Measurements from ENCODE around the gene THSD7A. TPM values are rescaled to one million over a fixed set of nuclear protein-coding genes. Genes with fewer than 3 reads are reported as not detected.

Gene THSD7A
- total RNA-seq, 1 experiment from 2014 or later: not detected

DNA sequence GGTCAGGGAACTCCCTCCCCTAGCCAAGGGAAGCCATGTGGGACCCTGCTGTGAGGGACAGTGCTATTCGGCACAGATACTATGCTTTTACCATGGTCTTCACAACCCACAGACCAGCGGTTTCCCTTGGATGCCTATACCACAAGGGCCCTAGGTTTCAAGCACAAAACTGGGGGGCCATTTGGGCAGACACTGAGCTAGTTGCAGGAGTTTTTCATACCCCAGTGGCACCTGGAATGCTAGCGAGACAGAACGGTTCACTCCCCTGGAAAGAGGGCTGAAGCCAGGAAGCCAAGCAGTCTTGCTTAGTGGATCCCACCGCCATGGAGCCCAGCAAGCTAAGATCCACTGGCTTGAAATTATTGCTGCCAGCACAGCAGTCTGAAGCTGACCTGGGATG, 156.8 kb downstream of the THSD7A start:
- H3K4me2 ChIP-seq (ENCODE audit: low read depth, low read length, poor library complexity, severe bottlenecking): no peak overlapping the region
- H3K9me2 ChIP-seq (replicated peaks; ENCODE audit: insufficient read depth, low read length): no peaks in the 10 kb centered on the region
- no peaks in the 10 kb centered on the region for H3K4me1 ChIP-seq (ENCODE audit: low read length)
- H3K27me3 ChIP-seq (ENCODE audit: low read length): no peaks in the 10 kb centered on the region
- H2AFZ ChIP-seq (ENCODE audit: low read length): no peak overlapping the region
- no peaks in the 10 kb centered on the region for H3K9me3 ChIP-seq (ENCODE audit: low read length)
- H3K4me3 ChIP-seq (ENCODE audit: low read length): no peak overlapping the region
- no peak overlapping the region for H3K27ac ChIP-seq (ENCODE audit: low read length)
- H3K79me2 ChIP-seq (ENCODE audit: low read length): no peaks in the 10 kb centered on the region
- H3K9ac ChIP-seq (ENCODE audit: low read length): no peak overlapping the region
- H3K36me3 ChIP-seq (ENCODE audit: insufficient read depth, low read length): no peaks in the 10 kb centered on the region
- H4K20me1 ChIP-seq (ENCODE audit: insufficient read depth, low read depth, low read length): no peaks in the 10 kb centered on the region
- DNase-seq: no peak

DNA sequence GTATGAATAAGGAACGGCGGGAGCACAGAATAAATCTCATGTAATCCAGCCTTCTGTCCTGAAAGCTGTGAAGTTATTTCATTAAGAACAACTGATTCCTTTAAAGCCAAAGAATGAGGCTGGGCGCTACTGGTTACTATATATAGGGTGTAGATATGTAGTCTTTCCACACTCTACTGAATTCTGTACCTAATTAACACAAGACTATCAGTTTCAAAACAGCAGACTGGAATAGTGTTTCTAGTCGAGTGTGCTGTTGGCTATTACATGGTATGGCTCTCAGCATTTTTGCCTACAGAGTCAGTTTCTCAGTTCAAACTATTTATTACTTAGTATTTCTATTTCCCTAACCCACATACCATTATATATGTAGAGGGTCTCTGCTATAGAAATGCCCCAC, 163.3 kb downstream of the THSD7A start:
- DNase-seq: no peak
- no peak overlapping the region for H2AFZ ChIP-seq (ENCODE audit: low read length)
- H3K27me3 ChIP-seq (ENCODE audit: low read length): no peaks in the 10 kb centered on the region
- H3K4me2 ChIP-seq (ENCODE audit: low read depth, low read length, poor library complexity, severe bottlenecking): no peak overlapping the region
- H3K36me3 ChIP-seq (ENCODE audit: insufficient read depth, low read length): no peaks in the 10 kb centered on the region
- no peaks in the 10 kb centered on the region for H3K9me3 ChIP-seq (ENCODE audit: low read length)
- no peaks in the 10 kb centered on the region for H3K79me2 ChIP-seq (ENCODE audit: low read length)
- no peak overlapping the region for H3K27ac ChIP-seq (ENCODE audit: low read length)
- H4K20me1 ChIP-seq (ENCODE audit: insufficient read depth, low read depth, low read length): no peaks in the 10 kb centered on the region
- no peaks in the 10 kb centered on the region for H3K4me1 ChIP-seq (ENCODE audit: low read length)
- H3K4me3 ChIP-seq (ENCODE audit: low read length): no peak overlapping the region
- H3K9me2 ChIP-seq (replicated peaks; ENCODE audit: insufficient read depth, low read length): no peaks in the 10 kb centered on the region
- no peak overlapping the region for H3K9ac ChIP-seq (ENCODE audit: low read length)

DNA sequence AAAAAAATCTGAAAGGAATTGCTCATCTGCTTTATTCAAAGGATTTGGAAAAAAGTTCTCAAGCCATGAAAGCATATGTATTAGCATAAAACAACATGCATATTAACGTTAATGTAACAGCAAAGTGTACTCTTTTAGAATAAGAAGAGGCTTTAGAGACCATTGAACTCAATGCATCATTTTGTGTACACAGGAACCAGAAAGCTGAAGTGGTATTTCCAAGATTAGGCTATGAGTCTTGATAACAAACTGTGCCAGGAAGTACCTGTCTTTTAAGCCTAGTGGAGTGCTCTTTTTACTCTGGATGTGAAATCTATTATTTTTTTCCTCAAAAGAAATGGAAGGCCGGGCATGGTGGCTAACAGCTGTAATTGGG, 164.2 kb downstream of the THSD7A start:
- Histone ChIP-seq H3K9me2 (replicated peaks; ENCODE audit: insufficient read depth, low read length) (no peaks in the 10 kb centered on the region), H3K27ac (ENCODE audit: low read length) (no peak overlapping the region), H3K27me3 (ENCODE audit: low read length) (no peaks in the 10 kb centered on the region), H3K4me3 (ENCODE audit: low read length) (no peak overlapping the region), H3K79me2 (ENCODE audit: low read length) (no peaks in the 10 kb centered on the region), H3K4me1 (ENCODE audit: low read length) (no peaks in the 10 kb centered on the region), H3K9ac (ENCODE audit: low read length) (no peak overlapping the region), H3K36me3 (ENCODE audit: insufficient read depth, low read length) (no peaks in the 10 kb centered on the region), H3K9me3 (ENCODE audit: low read length) (no peaks in the 10 kb centered on the region), H4K20me1 (ENCODE audit: insufficient read depth, low read depth, low read length) (no peaks in the 10 kb centered on the region), H3K4me2 (ENCODE audit: low read depth, low read length, poor library complexity, severe bottlenecking) (no peak overlapping the region), H2AFZ (ENCODE audit: low read length) (no peak overlapping the region)
- no peak for DNase-seq

DNA sequence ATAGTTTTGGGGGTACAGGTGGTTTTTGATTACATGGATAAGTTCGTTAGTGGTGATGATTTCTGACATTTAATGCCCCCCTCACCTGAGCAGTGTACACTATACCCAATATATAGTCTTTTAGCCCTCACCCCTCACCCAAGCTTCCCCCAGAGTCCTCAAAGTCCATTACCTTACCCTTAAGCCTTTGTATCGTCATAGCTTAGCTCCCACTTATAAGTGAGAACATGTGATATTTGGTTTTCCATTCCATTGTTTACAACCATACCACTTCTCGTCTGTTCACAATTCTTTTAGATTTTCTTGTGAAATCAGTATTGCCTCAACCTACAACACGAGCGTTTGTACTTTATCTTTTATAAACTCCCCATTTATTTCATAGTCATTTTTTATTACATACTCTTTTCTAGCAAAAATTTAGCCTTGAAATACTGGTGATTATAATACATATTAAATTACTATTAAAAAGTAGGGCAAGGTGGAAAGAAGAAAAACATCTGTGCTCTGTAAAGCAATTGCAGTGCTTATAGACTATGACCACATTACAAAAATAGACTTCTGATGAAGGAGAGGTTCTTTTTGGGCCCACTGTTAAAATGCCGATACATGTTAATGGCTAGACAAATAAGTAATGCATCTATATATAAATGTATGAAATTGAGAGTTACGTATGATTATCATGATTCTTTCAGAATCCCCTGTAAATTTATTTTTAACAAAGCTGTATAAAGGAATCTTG, 164.8 kb downstream of the THSD7A start:
- H2AFZ ChIP-seq (ENCODE audit: low read length): no peak overlapping the region
- H3K9me3 ChIP-seq (ENCODE audit: low read length): no peaks in the 10 kb centered on the region
- H3K4me3 ChIP-seq (ENCODE audit: low read length): no peak overlapping the region
- H3K4me2 ChIP-seq (ENCODE audit: low read depth, low read length, poor library complexity, severe bottlenecking): no peak overlapping the region
- no peak overlapping the region for H3K27ac ChIP-seq (ENCODE audit: low read length)
- no peaks in the 10 kb centered on the region for H3K27me3 ChIP-seq (ENCODE audit: low read length)
- no peaks in the 10 kb centered on the region for H4K20me1 ChIP-seq (ENCODE audit: insufficient read depth, low read depth, low read length)
- no peak for DNase-seq
- no peaks in the 10 kb centered on the region for H3K9me2 ChIP-seq (replicated peaks; ENCODE audit: insufficient read depth, low read length)
- no peak overlapping the region for H3K9ac ChIP-seq (ENCODE audit: low read length)
- no peaks in the 10 kb centered on the region for H3K4me1 ChIP-seq (ENCODE audit: low read length)
- H3K79me2 ChIP-seq (ENCODE audit: low read length): no peaks in the 10 kb centered on the region
- H3K36me3 ChIP-seq (ENCODE audit: insufficient read depth, low read length): no peaks in the 10 kb centered on the region

DNA sequence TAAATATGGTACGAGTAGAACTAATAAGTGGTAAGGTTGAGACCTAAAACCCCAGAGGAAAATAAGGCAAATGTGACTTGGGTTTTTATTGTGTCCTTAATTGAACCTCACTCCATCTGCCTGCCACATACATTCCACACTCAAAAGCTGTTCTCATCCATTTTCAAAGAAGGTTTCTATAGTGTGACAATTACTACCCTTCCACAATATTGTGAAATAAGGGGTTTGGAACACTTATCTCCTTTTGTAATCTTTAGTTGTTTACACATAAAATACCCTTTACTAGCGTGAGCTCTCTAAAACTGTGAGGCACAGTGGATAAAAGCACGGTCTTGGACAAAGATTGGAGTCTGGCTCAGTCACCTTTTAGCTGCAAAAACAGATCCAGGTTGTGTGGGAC, 166.6 kb downstream of the THSD7A start:
- Histone ChIP-seq H3K4me1 (ENCODE audit: low read length) (no peaks in the 10 kb centered on the region), H3K4me2 (ENCODE audit: low read depth, low read length, poor library complexity, severe bottlenecking) (no peak overlapping the region), H3K36me3 (ENCODE audit: insufficient read depth, low read length) (no peaks in the 10 kb centered on the region), H3K9me3 (ENCODE audit: low read length) (no peaks in the 10 kb centered on the region), H3K79me2 (ENCODE audit: low read length) (no peaks in the 10 kb centered on the region), H2AFZ (ENCODE audit: low read length) (no peak overlapping the region), H3K9ac (ENCODE audit: low read length) (no peak overlapping the region), H3K27me3 (ENCODE audit: low read length) (no peaks in the 10 kb centered on the region), H3K9me2 (replicated peaks; ENCODE audit: insufficient read depth, low read length) (no peaks in the 10 kb centered on the region), H3K4me3 (ENCODE audit: low read length) (no peak overlapping the region), H4K20me1 (ENCODE audit: insufficient read depth, low read depth, low read length) (no peaks in the 10 kb centered on the region), H3K27ac (ENCODE audit: low read length) (no peak overlapping the region)
- no peak for DNase-seq

DNA sequence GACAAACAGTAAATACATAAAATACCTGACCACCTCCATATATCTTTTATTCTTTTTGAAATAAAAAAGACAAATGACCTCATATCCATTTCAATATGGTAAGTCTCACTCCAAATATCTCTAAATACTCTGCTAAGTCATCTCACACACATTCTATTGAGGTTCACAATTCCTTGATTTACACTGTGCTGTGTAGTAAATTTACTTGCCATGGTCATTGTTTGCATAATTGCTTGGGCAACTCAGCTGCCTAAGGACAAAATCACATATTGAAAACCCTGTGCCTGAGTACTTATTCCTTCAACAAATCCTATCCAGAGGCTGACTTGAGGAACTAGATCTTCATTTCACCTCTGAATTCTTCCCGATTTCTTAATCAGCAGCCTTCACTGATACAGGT, 176.4 kb downstream of the THSD7A start:
- no peaks in the 10 kb centered on the region for H3K36me3 ChIP-seq (ENCODE audit: insufficient read depth, low read length)
- H4K20me1 ChIP-seq (ENCODE audit: insufficient read depth, low read depth, low read length): no peaks in the 10 kb centered on the region
- no peaks in the 10 kb centered on the region for H3K9me2 ChIP-seq (replicated peaks; ENCODE audit: insufficient read depth, low read length)
- no peaks in the 10 kb centered on the region for H3K4me1 ChIP-seq (ENCODE audit: low read length)
- no peak overlapping the region for H3K4me3 ChIP-seq (ENCODE audit: low read length)
- H2AFZ ChIP-seq (ENCODE audit: low read length): no peak overlapping the region
- H3K4me2 ChIP-seq (ENCODE audit: low read depth, low read length, poor library complexity, severe bottlenecking): no peak overlapping the region
- no peak overlapping the region for H3K9ac ChIP-seq (ENCODE audit: low read length)
- H3K79me2 ChIP-seq (ENCODE audit: low read length): no peaks in the 10 kb centered on the region
- DNase-seq: no peak
- no peak overlapping the region for H3K27ac ChIP-seq (ENCODE audit: low read length)
- no peaks in the 10 kb centered on the region for H3K27me3 ChIP-seq (ENCODE audit: low read length)
- H3K9me3 ChIP-seq (ENCODE audit: low read length): no peaks in the 10 kb centered on the region

DNA sequence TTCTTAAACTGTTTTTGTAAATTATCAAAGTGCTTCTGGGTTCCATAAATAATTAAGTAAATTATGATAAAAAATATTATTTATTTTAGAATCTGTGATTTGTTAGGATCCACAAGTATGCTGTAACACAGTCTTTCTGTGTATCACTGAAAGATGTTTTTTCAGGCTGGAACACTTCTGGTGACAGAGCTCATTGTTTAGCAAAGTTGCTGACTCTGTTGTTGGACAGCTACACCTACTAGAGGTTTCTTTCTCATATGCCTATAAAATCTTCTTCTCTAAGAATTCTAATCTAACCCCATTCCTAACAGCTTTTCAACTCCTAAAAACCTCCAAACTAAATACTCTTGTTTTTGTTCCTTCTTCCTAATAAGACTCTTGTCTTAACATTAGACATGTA, 176.8 kb downstream of the THSD7A start:
- Histone ChIP-seq H4K20me1 (ENCODE audit: insufficient read depth, low read depth, low read length) (no peaks in the 10 kb centered on the region), H2AFZ (ENCODE audit: low read length) (no peak overlapping the region), H3K36me3 (ENCODE audit: insufficient read depth, low read length) (no peaks in the 10 kb centered on the region), H3K4me1 (ENCODE audit: low read length) (peaks cover 5% of the 10 kb centered on the region), H3K27ac (ENCODE audit: low read length) (no peak overlapping the region), H3K4me2 (ENCODE audit: low read depth, low read length, poor library complexity, severe bottlenecking) (no peak overlapping the region), H3K27me3 (ENCODE audit: low read length) (no peaks in the 10 kb centered on the region), H3K9me2 (replicated peaks; ENCODE audit: insufficient read depth, low read length) (no peaks in the 10 kb centered on the region), H3K9me3 (ENCODE audit: low read length) (no peaks in the 10 kb centered on the region), H3K9ac (ENCODE audit: low read length) (no peak overlapping the region), H3K4me3 (ENCODE audit: low read length) (no peak overlapping the region), H3K79me2 (ENCODE audit: low read length) (no peaks in the 10 kb centered on the region)
- DNase-seq: no peak

DNA sequence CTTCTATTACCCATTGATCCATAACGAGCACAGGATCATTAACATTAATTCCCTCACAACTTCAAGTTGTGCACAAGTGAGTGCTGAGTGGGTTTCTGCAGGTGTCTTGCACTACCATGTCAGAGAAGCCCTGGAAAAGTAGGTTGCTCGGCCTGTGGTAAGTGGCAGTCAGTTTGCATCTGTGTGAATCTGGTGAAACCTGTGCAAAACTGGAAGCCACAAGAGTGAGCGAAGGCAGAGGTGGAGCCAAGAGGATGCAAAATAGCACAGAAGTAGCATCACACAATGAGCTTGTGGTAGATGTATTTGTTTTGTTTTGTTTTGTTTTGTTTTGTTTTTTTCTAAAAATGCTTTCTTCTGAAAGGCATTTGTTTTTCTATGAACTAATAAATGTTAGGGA, 181.5 kb downstream of the THSD7A start:
- no peak overlapping the region for H3K27ac ChIP-seq (ENCODE audit: low read length)

More for the DNA sequence above, 181.5 kb downstream of the THSD7A start:
- H3K27me3 ChIP-seq (ENCODE audit: low read length): no peaks in the 10 kb centered on the region
- no peaks in the 10 kb centered on the region for H3K9me2 ChIP-seq (replicated peaks; ENCODE audit: insufficient read depth, low read length)
- H2AFZ ChIP-seq (ENCODE audit: low read length): no peak overlapping the region; the same call in 1 of the 2 replicates
- no peaks in the 10 kb centered on the region for H3K79me2 ChIP-seq (ENCODE audit: low read length)
- H3K9me3 ChIP-seq (ENCODE audit: low read length): no peaks in the 10 kb centered on the region
- H3K9ac ChIP-seq (ENCODE audit: low read length): no peak overlapping the region
- no peaks in the 10 kb centered on the region for H4K20me1 ChIP-seq (ENCODE audit: insufficient read depth, low read depth, low read length)
- no peak overlapping the region for H3K4me2 ChIP-seq (ENCODE audit: low read depth, low read length, poor library complexity, severe bottlenecking)
- H3K4me1 ChIP-seq (ENCODE audit: low read length): peaks cover 5% of the 10 kb centered on the region
- H3K4me3 ChIP-seq (ENCODE audit: low read length): no peak overlapping the region
- H3K36me3 ChIP-seq (ENCODE audit: insufficient read depth, low read length): no peaks in the 10 kb centered on the region
- no peak for DNase-seq
